ENCODE measurements around the gene PSMF1. TPM values are rescaled to one million over a fixed set of nuclear protein-coding genes. Genes with fewer than 3 reads are reported as not detected.

PSMF1 gene
- total and polyA plus RNA-seq, 2 of the 13 experiments (the other 11 are each of a cell fraction or from before 2014, with no cell fraction given), result 82.5 to 86.0 TPM

DNA sequence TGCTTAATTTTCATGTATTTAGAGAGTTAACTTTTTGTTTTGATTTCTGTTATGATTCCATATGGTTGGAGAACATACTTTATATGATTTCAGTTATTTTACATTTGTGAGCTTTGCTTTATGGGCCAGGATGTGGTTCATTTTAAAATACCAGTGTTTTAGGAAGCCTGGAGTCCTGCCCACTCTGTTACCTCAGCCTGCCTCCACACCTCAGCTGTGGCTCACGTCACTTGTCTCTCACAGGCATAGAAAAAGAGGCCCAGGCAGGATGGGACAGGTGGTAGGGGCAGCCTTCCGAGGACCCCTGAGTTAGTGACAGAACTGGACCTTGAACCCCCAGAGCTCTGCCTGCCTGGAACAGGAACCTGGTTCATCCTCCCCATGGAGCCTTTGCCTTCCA lies 16.0 kb downstream of the PSMF1 start (continued):
- TF ChIP-seq, protein P1, sequence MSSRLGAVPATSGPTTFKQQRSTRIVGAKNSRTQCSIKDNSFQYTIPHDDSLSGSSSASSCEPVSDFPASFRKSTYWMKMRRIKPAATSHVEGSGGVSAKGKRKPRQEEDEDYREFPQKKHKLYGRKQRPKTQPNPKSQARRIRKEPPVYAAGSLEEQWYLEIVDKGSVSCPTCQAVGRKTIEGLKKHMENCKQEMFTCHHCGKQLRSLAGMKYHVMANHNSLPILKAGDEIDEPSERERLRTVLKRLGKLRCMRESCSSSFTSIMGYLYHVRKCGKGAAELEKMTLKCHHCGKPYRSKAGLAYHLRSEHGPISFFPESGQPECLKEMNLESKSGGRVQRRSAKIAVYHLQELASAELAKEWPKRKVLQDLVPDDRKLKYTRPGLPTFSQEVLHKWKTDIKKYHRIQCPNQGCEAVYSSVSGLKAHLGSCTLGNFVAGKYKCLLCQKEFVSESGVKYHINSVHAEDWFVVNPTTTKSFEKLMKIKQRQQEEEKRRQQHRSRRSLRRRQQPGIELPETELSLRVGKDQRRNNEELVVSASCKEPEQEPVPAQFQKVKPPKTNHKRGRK (CRISPR knock-in tag; IDR thresholded peaks at IDR 0.05), result no peak
- no peak for TF ChIP-seq ZNF644 (CRISPR knock-in tag; IDR thresholded peaks at IDR 0.05; ENCODE audit: low read depth)

DNA sequence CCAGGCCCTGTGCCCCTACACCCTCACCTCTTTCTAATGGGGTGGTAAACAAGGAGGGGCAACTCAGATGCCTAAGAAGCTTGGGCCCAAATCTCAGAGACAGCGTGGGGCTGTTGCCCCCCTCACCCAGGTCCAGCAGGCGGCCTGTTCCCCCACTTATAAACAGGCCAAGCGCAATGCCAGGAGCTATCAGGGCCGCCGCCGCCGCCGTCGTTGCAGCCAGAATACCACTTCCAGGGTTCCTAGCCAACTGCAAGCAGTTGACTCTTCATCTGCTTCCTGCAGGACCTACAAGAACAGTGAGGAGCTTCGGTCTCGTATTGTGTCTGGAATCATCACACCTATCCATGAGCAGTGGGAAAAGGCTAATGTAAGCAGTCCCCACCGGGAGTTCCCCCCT lies 16.4 kb downstream of the PSMF1 start:
- TF ChIP-seq ZNF687 (CRISPR knock-in tag; IDR thresholded peaks at IDR 0.05), result peak; percentile 24; the same call in 1 of the 2 replicates
- TF ChIP-seq RBM22 (optimal IDR thresholded peaks at IDR 0.05; ENCODE audit: low read length), result peak; percentile 47
- TF ChIP-seq ZSCAN25 (CRISPR knock-in tag; IDR thresholded peaks at IDR 0.05), result 0 out of 2 replicates have a peak, but pooled peaks have one; percentile 28
- TF ChIP-seq ZNF605 (CRISPR knock-in tag; IDR thresholded peaks at IDR 0.05), result 0 out of 2 replicates have a peak, but pooled peaks have one; percentile 32
- 0 out of 2 replicates have a peak, but pooled peaks have one; percentile 21 for TF ChIP-seq KDM5B (CRISPR knock-in tag; IDR thresholded peaks at IDR 0.05; ENCODE audit: borderline replicate concordance)
- TF ChIP-seq KAT2B (IDR thresholded peaks at IDR 0.05; ENCODE audit: borderline replicate concordance, low read depth, low read length), result no peak
- TF ChIP-seq ZNF446 (CRISPR knock-in tag; IDR thresholded peaks at IDR 0.05), result 0 out of 2 replicates have a peak, but pooled peaks have one; percentile 28
- no peak for TF ChIP-seq SP5 (CRISPR knock-in tag; IDR thresholded peaks at IDR 0.05; ENCODE audit: borderline replicate concordance, low read depth)
- no peak for TF ChIP-seq NR3C1 (CRISPR knock-in tag; IDR thresholded peaks at IDR 0.05)
- TF ChIP-seq STAT6 (CRISPR knock-in tag; IDR thresholded peaks at IDR 0.05; ENCODE audit: borderline replicate concordance), result no peak
- ChIA-PET CTCF (ENCODE audit: low intra/inter-chr PET ratio, low total read pairs) (no interaction called here), POLR2A (no interaction called here)
- Histone ChIP-seq H3K36me3 (replicated peaks in 1 of 2; ENCODE audit: control insufficient read depth in 1 of 2, insufficient read depth in 2 of 2, low read length in 2 of 2) (peaks cover 49 to 95% of the 10 kb centered on the region in 2 experiments), H3K79me2 (ENCODE audit: insufficient read depth, low read length) (peaks cover 31% of the 10 kb centered on the region), H4K20me1 (ENCODE audit: insufficient read depth, low read length) (no peaks in the 10 kb centered on the region), H3K4me1 (ENCODE audit: insufficient read depth, low read length) (no peaks in the 10 kb centered on the region), H3K27me3 (ENCODE audit: control insufficient read depth in 1 of 2, insufficient read depth in 2 of 2, low read length in 2 of 2) (no peaks in the 10 kb centered on the region), H3K9ac (ENCODE audit: insufficient read depth, low read depth, low read length) (no peak overlapping the region), H3K27ac (ENCODE audit: extremely low read length, insufficient read depth, low read length) (no peak overlapping the region), H3K4me2 (ENCODE audit: low read depth, low read length) (no peak overlapping the region), H3K4me3 (replicated peaks in 1 of 3; ENCODE audit: insufficient read depth in 1 of 3, low read depth in 2 of 3, low read length in 3 of 3) (no peak overlapping the region), H2AFZ (ENCODE audit: low read length) (no peak overlapping the region), H3K9me3 (ENCODE audit: low read length) (peaks cover 15% of the 10 kb centered on the region; the same call in 1 of the 2 replicates)
- no peak for ATAC-seq
- no peak for DNase-seq (ENCODE audit: low spot score)
- in situ Hi-C loops (cut with HindIII; ENCODE audit: extremely low pct_ligation_motif_present, low pct_unique_long_range_greater_than_20kb) (no loop called here), intact Hi-C loops (cut with micrococcal nuclease; ENCODE audit: unreplicated experiment) (no loop called here)
- WGBS (ENCODE audit: low lambda C conversion rate), result 97% methylated on average over 12 of the region's 12 CpGs
- FAIRE-seq, result no peak
- BruUV-seq (replicated peaks), result no TSS peak
